NAMALWA (cell line): ENCODE data around the gene LRMDA.

ENCODE experiments used
- DNase-seq: peaks from one replicate; pipeline ENCODE4 v3.0.0-alpha.2; 2015; ENCODE audit warnings: low spot score

LRMDA gene

DNA sequence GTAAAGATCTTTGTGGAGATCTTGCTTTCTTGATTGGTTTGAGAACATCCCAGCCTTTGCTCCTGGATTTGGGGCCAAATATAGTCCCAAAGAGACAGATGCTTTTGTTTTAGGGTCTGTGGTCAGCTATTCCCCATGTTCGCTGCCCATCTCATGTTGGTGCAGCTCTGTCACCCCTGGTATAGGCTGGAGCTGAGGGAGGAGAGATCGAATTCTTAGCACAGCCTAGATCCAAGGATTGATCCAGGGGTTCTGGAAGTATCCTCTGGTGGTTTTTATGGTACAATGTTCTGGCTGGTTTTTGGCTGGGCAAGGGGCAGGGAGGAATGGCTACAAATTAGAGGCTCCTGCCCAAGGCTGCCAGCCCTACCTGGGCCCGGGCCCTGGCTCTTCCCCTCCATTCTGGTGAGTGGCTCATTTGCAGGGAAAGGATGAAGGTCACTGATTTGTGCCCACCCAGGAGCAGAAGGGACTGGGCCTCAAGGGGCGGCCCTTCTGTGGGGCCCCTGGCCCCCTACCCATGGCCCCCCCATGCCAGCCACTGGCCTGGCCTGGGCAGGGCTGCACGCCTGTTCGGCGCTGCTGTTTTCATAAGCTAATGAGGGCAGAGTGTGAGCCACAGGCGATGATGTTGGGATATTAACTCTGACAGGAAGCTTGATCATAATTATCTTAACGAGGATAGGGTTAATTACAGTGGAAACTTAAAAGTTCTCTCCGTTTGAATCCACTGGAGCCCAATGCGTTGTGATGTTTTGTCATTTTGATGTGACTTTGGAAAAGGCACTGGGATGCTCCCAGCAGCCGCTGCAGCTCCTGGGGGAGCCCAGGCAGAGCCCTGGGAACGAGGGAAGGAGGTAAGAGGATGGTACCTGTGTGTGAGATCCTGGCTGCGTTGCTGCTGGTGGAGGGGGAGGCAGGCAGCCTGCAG lies 600.6 kb downstream of the LRMDA start:
- no peak for DNase-seq

GRCh38 chr10:76032700-76033039 lies 601.2 kb downstream of the LRMDA start:
- no peak for DNase-seq

GRCh38 chr10:76033457-76034196 lies 602.2 kb downstream of the LRMDA start:
- no peak for DNase-seq

DNA sequence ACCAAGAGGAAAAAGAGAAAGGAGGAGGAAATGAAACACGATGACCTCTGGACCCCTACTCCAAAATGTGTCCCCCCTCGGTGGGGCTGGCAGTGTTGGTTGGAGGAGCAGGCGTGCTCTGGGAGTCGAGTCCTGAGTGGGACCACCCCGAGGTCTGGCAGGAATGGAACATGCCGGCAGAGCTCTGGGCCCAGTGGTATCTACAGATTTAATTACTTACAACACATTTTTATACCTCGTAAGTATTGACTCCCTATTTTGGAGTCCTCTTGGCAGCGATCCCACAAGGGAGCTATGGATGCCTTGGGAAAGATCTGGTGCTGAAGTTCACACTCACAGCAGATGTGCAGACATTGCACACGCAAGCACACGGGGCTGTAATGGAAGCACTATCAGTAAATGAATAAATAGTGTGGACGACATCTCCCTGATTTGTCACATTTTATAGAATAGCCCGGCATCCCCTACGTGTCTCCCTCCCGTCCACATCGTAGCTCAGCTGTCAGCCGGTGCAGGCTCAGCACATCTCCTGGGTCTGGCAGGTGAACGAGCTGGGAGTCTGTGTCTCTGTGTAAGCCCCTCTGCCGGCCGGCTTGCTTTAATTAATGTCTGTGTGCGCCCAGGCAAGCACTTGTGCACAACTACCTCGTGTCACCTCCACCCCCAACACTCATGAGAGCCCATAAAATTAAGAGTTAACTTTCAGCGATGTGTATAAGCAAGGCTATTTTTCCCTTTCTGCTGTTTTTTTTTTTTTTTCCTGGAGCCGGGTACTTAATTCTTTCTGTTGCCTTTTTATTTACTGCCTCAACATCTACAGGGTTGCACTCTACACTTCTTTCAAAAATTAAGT lies 603.2 kb downstream of the LRMDA start:
- DNase-seq, result no peak

DNA sequence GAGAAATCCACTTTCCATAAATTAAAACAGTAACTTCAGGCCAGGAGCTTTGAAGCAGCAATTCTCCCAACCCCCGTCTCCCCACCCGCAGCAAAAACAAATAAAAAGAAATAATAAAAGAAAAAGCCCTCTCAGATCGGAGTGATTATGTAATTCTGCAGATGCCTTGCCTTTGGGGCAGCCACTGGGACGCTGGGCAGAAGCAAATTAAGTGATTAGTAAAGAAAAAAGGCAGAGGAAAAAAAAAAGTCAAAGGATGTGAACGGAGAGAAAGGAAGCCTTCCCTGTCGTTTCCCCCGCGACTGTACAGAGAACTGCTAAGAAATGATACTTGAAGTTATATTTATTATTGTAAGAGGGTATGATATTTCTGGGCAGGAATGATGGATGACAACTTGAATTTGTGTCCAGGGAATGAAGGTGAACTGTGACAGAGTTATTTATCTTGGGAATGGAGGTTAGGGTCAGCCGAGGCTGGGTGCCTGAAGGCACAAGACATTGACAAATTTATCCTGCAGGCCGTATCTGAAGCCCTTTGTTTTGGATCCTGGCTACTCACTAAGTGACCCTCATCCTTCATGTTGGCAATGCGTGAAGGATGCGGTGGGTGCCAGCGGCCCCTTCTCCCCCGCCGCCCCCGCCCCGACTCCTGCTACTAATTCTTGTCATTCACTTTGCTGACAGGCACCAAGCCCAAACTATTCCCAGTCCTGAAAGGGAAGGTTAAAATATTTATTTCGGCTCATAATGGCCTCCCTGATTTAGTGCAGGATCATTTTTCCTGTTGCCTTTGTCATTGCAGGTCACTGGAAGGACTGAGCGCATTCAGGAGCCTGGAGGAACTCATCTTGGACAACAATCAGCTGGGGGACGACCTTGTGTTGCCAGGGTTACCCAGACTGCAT lies 604.0 kb downstream of the LRMDA start:
- DNase-seq, result no peak

DNA sequence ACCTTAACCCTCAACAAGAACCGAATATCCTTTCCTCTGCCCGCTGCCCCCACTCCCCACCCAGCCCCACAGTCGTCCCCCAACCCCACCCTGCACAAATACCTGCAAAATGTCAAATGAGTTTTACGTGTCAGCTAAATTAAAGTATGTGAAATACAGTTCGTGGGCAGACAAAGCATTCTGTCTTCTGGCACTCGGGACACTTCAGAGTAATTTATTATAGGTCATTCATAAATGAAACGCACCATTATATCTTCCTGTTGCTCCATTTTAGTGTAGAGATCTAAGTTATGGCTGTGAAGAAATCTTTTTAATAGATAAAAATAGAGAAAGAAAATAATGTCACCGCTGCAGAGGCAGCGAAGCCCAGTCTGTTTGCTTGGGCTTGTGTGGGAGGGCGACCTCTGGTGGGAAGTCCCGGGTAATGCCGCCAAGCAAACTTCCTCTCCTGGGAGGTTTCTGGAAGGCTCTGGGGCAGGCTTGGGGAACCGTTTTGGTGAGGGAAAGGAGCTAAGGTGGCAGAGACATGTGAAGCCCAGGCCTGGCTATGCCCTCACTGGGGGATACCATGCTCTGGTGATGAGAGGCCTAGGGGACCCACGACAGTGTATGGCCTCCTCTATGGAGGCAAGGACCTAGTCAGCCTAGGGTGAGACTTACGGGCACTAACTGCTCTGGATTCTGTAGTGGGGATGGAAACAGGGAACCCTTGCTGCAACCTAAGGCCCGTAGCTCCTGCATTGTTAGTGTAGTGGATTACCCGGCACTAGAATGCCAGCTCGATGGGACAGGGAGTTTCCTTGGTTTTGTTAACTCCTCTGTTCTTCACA lies 604.9 kb downstream of the LRMDA start:
- DNase-seq, result peak; percentile 28

DNA sequence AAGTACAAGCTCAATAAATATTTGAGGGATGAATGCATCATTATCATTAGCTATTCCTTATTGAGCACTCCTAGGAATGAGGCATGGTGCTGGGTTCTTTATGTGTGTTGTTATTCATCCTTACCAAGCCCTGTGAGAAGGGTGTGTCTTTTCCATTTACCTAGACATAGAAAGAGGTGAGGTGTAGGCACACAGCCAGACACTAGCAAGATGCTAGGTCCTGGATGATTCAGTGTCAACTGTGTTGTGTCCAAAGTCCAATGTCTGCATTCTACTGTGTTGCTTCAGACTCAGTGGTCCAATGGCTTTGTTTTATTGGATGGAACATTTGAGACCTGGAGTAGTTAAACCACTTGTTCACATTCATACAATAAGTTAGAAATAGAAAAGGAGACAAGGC lies 605.5 kb downstream of the LRMDA start:
- no peak for DNase-seq

- DNase-seq, result no peak
These were observed 606.2 kb downstream of the LRMDA start for GRCh38 chr10:76037531-76038155.

GRCh38 chr10:76038696-76039095 lies 607.3 kb downstream of the LRMDA start:
- DNase-seq, result no peak

DNA sequence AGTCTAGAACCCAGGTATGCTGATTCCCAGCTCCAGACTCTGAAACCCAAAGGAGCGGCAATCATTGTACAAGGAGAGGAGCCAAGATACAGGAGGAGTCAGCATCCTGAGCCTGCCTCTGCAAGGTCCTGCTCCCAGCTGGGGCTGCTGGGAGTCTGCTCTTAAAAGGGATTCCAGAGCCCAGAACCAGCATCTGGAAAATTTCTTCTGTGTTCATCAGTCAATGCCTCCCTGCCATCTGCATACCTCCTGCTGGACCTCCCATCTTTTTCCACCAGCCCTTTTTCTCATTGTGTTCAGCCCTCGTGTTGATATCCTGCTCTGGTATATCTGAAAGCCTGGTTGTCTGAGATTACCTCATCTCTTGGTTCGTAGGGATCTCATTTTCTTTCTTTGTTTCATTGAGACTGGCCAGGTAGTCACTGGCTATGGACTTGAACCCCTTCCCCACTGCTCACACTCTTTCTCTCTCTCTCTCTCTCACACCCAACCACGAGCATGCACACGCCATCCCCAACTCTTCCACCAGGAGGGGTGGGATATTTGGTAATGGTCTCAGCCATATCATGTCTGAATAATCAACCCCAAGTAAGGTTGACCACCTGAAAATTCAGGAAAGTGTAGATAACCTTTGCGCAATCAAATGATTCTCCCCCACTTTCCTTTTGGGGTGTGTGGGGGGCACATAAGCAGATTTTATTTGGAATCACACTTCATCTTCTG lies 608.8 kb downstream of the LRMDA start:
- no peak for DNase-seq

DNA sequence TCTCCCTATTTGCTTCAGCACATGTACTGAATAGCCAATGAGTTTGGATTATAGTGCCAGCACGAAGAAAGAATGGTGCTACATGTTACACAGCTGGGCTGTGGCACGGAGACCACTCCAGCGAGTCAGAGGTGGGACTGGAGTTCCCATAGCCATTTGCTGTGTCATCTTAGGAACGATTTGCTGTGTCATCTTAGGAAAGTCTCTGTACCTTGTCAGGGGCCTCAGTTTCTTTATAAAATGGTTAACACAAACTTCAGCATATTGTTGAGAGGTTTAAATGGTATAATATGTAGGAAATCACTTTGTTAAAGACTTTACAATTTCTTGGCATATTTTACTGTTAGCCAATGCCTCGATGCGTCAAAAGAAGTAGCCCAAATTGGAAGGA lies 609.4 kb downstream of the LRMDA start:
- DNase-seq, result no peak

GRCh38 chr10:76041551-76041950 lies 610.1 kb downstream of the LRMDA start:
- DNase-seq, result no peak

DNA sequence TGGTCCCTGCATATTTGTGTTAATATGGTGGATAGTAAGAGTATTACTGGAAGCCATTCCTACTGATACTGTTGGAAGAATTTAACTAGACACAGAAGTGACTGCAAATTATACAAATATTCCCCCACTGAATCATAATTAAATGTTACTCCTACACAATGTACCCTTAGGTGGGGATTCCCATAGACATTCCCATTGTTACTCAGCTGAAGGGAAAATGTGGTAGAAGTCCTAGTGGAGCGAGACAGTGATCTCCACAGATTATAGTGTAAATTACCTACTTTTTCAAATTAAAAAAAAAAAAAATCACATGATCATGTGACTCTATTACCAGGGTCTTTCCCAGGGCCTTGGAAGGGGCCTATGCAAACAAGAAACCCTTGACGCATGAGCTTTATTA lies 611.8 kb downstream of the LRMDA start:
- DNase-seq, result no peak

DNA sequence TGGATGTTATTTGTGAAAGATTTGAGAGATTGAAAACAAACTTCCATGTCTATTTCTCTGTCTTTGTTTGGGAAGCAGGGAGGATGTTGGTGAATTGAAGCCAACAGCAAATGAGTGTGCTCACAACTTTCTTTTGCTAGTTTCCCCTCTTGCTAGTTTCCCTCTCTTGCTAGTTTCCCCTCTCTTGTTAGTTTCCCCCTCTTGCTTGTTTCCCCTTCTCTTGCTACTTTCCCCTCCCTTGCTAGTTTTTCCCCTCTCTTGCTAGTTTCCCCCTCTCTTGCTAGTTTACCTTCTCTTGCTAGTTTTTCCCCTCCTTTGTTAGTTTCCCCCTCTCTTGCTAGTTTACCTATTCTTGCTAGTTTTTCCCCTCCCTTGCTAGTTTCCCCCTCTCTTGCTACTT lies 613.3 kb downstream of the LRMDA start:
- no peak for DNase-seq

DNA sequence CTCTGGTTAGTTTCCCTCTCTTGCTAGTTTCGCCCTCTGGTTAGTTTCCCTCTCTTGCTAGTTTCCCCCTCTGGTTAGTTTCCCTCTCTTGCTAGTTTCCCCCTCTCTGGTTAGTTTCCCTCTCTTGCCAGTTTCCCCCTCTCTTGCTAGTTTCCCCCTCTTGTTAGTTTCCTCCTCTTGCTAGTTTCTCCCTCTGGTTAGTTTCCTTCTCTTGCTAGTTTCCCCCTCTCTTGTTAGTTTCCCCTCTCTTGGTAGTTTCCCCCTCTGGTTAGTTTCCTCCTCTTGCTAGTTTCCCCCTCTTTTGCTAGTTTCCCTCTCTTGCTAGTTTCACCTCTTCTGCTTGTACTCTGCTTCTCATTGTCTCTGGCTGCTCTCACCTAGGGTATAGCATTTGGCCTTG lies 613.8 kb downstream of the LRMDA start:
- no peak for DNase-seq

DNA sequence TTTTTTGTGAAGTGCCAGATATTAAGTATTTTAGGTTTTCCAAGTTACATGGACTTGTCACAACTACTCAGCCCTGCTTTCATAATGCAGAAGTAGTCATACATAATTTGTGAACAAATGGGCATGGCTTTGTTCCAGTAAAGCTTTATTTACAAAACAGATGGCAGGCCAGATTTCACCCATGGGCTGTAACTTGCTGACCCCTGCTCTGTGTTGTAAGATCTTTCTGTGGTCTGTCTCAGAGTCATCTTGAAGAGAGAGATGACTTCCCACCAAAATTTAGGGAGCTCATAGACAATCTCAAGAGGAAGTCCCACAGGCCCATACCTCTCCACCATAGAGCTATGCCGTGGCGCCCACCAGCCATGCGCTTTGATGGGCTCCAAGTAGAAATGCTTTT lies 616.1 kb downstream of the LRMDA start:
- DNase-seq, result no peak

DNA sequence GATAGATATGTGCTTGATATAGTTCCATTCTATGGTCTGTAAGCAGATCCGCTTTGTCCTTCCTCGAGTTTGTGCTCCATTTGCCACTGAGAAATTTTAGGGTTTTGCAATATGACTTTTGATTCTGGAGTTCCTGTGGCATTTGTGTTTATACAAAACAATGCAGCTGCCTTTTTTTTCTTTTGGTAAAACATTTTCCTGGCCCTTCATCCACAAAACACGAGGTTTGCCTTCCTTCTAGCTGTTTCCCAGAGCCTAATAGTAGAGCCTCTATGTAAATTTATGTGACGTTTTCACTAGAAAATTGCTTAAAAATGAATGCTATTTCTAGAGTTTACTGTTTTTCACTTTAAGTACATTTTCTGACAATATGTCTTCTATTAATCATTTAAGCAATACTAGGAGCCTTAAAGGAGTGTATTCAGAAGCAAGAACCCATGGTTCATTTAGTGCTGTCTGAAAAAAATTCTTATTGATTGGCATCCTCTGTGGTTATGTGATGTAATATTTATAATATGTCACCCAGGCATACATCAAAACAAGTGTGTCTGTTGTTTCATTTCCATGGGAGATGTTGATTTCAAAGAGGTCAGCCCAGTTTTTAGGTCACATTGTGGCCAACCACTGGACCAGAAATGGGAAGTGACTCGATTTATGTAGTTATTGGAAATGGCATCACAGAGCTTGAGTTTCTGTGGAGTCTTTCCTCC lies 618.3 kb downstream of the LRMDA start:
- no peak for DNase-seq

DNA sequence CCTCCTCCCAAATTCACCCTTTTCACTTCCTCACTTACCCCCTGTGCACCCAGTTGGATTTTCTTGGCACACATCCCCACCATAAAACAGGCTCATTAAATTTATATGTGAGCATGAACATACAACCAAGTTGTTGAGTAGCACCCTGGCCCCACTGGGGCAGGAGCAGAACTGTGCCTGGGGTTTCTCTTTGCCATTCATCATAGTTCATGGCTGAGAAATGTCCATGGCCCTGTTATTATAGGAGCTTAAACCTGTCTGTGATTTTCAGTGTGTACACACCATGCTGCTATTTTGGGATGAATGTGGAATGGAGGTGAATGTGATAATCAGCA lies 618.8 kb downstream of the LRMDA start:
- DNase-seq, result no peak
